GM20431 (cell line): Measurements from ENCODE around the gene ITGA11.
"Not testable (repeated sequence)": the region's sequence is repeated elsewhere in the genome, so short reads cannot be mapped to it uniquely, and the experiment has no call there.

Experiments
- in situ Hi-C: fragments of 300-500 bp; cut with MseI, MboI; formaldehyde crosslinking; loops from one replicate; pipeline ENCODE4 v1.15.0; 2020; ENCODE audit warnings: low sequenced_read_pairs; ENCODE audit not compliant: unreplicated experiment

Gene ITGA11

DNA sequence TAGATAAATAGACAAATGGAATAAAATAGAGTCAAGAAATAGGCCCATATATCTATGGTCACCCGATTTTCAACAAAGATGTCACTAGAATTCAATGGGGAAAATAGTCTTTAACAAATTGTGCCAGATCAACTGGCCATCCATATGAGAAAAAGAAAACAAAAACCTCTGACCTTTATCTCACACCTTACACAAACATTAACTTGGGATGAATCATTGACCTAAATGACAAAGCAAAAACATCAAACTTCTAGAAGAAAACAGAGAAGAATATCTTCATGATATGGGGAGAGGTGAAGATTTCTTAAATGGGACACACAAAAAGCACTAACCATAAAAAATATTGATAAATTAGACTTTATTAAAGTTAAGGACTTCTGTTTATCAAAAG lies 31.9 kb downstream of the ITGA11 start:
- in situ Hi-C loops, result no loop called here

DNA sequence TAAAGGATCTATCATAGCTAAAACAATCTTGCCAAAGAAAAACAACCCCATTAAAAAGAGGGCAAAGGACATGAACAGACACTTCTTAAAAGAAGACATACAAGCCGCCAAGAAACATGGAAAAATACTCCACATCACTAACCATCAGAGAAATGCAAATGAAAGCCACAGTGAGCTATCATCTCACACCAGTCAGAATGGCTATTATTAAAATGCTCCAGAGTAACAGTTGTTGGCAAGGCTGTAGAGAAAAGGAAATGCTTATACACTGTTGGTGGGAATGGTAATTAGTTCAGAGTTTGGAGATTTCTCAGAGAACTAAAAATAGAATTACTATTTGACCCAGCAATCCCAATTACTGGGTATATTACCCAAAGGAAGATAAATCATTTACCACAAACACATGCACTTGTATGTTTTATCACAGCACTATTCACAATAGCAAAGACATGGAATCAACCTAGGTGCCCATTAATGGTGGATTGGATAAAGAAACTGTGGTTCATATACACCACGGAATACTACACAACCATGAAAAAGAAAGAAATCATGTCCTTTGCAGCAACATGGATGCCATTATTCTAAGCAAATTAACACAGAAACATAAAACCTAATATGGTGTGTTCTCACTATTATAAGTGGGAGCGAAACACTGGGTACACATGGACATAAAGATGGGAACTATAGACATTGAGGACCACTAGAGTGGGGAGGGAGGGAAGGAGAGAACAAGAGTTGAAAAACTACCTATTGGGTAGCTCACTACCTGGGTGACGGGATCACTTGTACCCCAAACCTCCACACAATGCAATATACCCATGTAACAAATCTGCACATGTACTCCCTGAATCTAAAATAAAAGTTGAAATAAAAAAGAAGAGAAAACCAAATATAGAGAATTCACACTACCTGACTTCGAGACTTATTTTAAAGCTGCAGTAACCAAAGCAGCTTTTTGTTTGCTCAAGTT lies 32.6 kb downstream of the ITGA11 start:
- in situ Hi-C loops, result no loop called here

- in situ Hi-C loops, result not testable (repeated sequence)
Observed at GRCh38 chr15:68397999-68398398, 34.0 kb downstream of the ITGA11 start.

DNA sequence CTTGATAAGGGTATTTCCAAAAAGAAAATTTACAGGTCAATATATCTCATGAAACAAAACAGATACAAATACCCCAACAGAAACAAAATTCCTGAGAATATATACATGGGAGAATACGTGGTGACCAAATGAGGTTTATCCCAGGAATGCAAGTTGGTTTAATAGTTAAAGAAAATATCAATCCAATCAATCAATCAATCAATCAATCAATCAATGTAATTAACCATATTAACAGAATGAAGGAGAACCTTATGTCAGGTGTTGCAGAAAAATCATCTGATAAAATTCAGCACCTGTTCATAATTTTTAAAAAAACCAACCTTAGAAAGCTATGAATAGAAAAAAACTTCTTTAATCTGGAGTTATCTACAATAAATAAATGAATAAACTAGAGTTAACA lies 35.9 kb downstream of the ITGA11 start:
- in situ Hi-C loops, result no loop called here

DNA sequence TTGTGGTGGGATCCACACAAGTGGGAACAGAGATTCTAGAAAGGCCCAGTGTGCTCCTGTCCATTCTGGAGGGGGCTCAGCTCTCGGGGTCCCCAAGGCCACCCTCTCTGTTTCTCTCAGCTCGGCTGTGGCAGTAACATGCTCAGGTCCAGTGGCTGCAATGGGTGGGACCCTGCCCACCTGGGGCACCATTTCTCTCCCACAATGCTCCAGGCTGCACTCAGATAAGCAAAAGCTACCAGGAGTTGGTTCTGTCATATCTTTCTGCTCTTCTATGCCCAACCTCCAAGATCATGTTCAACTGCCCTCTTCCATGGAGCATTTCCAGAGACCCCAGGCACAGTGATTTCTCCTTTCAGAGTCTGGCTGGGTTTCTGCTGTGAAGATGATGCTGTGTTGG lies 40.8 kb downstream of the ITGA11 start:
- in situ Hi-C loops, result no loop called here

DNA sequence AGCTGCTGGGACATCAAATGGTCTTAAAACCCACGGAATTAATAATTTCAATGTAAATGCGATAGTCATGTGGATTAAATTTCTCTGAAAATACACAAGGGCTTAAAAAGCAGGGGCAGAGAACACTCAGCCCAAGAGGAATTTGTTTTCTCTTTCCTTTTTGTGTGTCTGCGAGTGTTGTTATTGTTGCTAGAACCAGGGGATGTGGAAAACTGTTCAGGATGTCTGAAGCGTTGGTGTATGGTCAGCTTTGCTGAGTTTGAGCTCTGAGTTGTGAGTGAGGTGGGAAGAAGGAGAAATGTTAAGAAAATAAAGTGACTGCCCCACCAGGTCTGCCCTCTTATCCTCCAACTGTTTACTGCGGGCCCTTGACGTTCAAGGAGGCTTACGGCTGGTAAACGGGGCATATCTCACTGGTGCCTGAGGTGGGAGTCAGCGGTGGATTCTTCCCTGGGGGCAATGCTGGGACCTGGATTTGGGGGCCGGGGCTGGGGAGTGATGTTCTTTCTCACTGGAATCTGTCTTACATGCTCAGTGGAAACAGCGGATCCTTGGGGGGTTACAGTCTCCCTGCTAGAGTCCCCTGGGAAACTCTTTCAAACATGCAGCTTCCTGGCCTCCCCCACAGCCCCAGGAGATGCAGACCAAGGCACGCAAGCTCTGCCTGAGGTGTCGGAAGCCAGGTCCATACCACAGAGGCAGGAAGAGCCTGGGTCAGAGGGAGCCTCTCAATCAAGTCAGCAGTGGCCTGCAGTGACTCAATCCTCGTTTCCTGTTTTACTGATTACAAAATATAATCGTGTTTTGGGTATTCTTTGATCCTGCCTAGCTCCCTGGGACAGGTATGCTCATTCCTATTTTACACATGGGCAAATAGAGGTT lies 41.8 kb downstream of the ITGA11 start:
- in situ Hi-C loops, result no loop called here

- in situ Hi-C loops, result no loop called here
Observed at GRCh38 chr15:68389041-68389930, 42.7 kb downstream of the ITGA11 start.

GRCh38 chr15:68387381-68388143 lies 44.4 kb downstream of the ITGA11 start:
- in situ Hi-C loops, result no loop called here

- in situ Hi-C loops, result no loop called here
Observed at GRCh38 chr15:68386587-68387288, 45.2 kb downstream of the ITGA11 start.

- in situ Hi-C loops, result no loop called here
Observed at GRCh38 chr15:68385671-68386586, 46.0 kb downstream of the ITGA11 start.

- in situ Hi-C loops, result no loop called here
Observed at GRCh38 chr15:68385240-68385561, 46.8 kb downstream of the ITGA11 start.

DNA sequence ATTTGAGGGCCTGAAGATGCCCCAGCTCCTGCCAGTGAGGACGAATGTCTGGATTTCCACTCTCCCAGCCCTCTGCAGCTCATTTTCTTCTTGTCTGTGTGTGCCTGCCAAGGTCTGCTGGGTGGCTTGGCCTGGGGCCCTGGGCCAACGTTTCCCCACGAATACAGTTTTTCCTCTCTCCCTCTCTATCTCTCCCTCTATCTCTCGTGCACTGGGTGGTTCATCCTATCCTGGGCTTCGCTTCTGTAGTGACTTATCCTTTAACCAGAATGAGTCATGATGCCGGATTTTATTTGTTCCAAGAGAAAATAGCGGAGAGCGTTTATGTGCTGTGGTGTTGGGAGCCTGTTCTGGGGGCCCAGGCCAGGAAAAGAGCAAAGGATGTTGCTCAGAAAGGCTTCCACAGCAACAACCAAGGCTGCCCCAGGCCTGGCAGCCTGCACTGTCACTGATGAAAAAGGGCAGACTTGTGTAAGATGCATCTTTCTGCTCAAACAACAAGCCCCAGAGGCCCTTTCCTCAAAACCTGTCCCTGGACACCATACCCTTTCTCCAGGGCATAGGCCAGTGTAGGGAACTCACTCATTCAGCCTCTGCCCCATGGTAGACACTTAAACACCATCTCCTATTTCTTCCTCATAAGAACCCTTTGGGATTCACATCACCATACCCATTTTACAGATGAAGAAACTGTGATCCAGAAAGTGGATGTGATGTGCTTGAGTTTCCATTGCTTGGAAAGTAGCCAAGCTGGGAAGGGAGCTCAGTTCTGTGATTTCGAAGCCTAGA lies 47.3 kb downstream of the ITGA11 start:
- in situ Hi-C loops, result no loop called here

GRCh38 chr15:68383161-68384074 lies 48.5 kb downstream of the ITGA11 start:
- in situ Hi-C loops, result no loop called here

- in situ Hi-C loops, result no loop called here
Observed at GRCh38 chr15:68382286-68383007, 49.5 kb downstream of the ITGA11 start.

DNA sequence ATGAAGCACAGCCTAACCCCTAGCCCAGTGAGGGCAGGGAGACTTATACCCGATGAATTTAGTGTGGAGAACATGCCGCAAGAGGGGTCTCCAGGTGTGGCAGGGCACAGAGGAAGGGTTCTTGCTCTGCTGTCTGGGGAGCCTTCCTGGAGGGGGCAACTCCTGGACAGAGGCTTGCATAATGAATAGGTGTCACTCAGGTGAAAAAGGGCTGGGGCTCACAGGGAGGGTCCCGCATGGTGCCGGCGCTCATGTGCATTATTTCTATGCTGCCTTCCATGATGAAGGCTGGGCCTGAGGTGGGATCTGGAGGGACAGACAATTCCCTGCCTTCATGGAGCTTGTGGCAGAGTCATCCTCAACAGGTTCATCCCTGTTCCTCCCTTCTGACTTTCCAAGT lies 51.5 kb downstream of the ITGA11 start:
- in situ Hi-C loops, result no loop called here
